GM12878 (cell line): ENCODE measurements around the gene PEX12. TPM values are rescaled to one million over a fixed set of nuclear protein-coding genes. Genes with fewer than 3 reads are reported as not detected.

Experiments
- ASH2L ChIP-seq: fragments of 300-600, 200-600 bp; sonication (generic); IDR thresholded peaks from 2 replicates; pipeline ENCODE4 v1.6.1; 2017; ENCODE audit warnings: low read depth, mild to moderate bottlenecking, borderline replicate concordance
- BCLAF1 ChIP-seq: fragments of 450-650 bp; IDR thresholded peaks from 2 replicates; pipeline ENCODE4 v1.6.1; 2017; ENCODE audit warnings: antibody characterized with exemption, mild to moderate bottlenecking, moderate library complexity
- CBFB ChIP-seq: IDR thresholded peaks from 2 replicates; pipeline ENCODE4 v1.6.1; 2016; ENCODE audit warnings: antibody characterized with exemption, low read depth
- ETV6 ChIP-seq, 2 experiments: fragments of 450-650 bp in 1 of 2; IDR thresholded peaks in 1 of 2; conservative IDR thresholded peaks in 1 of 2; 2 replicates each; pipeline ENCODE4 v1.6.1; 2014; ENCODE audit warnings: antibody characterized with exemption in 1 of 2, borderline replicate concordance in 1 of 2, low read depth in 1 of 2, mild to moderate bottlenecking in 1 of 2, moderate library complexity in 1 of 2
- EZH2 ChIP-seq: IDR thresholded peaks from 2 replicates; pipeline ENCODE4 v1.6.1; 2012; ENCODE audit warnings: low read depth, mild to moderate bottlenecking, control low read depth, inconsistent platforms, low read length, borderline replicate concordance; ENCODE audit not compliant: control insufficient read depth
- JUND ChIP-seq: IDR thresholded peaks from 2 replicates; pipeline ENCODE4 v1.6.1; 2012; ENCODE audit warnings: low read depth, mild to moderate bottlenecking, low read length, improper control_type of control experiment, moderate library complexity
- LARP7 ChIP-seq: fragments of 450-650 bp; IDR thresholded peaks from 2 replicates; pipeline ENCODE4 v1.6.1; 2017; ENCODE audit warnings: mild to moderate bottlenecking
- MEF2A ChIP-seq: IDR thresholded peaks from 2 replicates; pipeline ENCODE4 v1.6.1; 2011; ENCODE audit warnings: low read depth, mild to moderate bottlenecking, low read length, moderate library complexity; ENCODE audit not compliant: insufficient read depth
- MLLT1 ChIP-seq: fragments of 450-650 bp; IDR thresholded peaks from 2 replicates; pipeline ENCODE4 v1.6.1; 2016; ENCODE audit warnings: mild to moderate bottlenecking
- MTA2 ChIP-seq: fragments of 450-650 bp; IDR thresholded peaks from 2 replicates; pipeline ENCODE4 v1.6.1; 2016; ENCODE audit warnings: low read depth, mild to moderate bottlenecking, moderate library complexity
- MYC ChIP-seq: IDR thresholded peaks from 2 replicates; pipeline ENCODE4 v1.6.1; 2011; ENCODE audit warnings: mild to moderate bottlenecking, low read length, moderate library complexity, inconsistent platforms; ENCODE audit not compliant: insufficient read depth, insufficient replicate concordance, insufficient read length, severe bottlenecking
- NKRF ChIP-seq: fragments of 450-650 bp; conservative IDR thresholded peaks from 2 replicates; pipeline ENCODE4 v1.6.1; 2017; ENCODE audit warnings: mild to moderate bottlenecking, moderate library complexity
- PKNOX1 ChIP-seq: fragments of 450-650 bp; IDR thresholded peaks from 2 replicates; pipeline ENCODE4 v1.6.1; 2016; ENCODE audit warnings: mild to moderate bottlenecking
- POLR2A ChIP-seq: IDR thresholded peaks from 2 replicates; pipeline ENCODE4 v1.6.1; 2011; ENCODE audit warnings: low read depth, mild to moderate bottlenecking, low read length
- POLR2AphosphoS2 ChIP-seq: IDR thresholded peaks from 2 replicates; pipeline ENCODE4 v1.6.1; 2011; ENCODE audit warnings: low read depth, mild to moderate bottlenecking, low read length, improper control_type of control experiment, moderate library complexity
- POLR2AphosphoS5 ChIP-seq: IDR thresholded peaks from 2 replicates; pipeline ENCODE4 v1.6.1; 2011; ENCODE audit warnings: mild to moderate bottlenecking, low read length, inconsistent platforms
- SMARCA5 ChIP-seq: fragments of 450-650 bp; IDR thresholded peaks from 2 replicates; pipeline ENCODE4 v1.6.1; 2017; ENCODE audit warnings: mild to moderate bottlenecking
- SUZ12 ChIP-seq: fragments of 200-600 bp; sonication (generic); IDR thresholded peaks from one replicate; pipeline ENCODE4 v1.6.1; 2018; ENCODE audit warnings: antibody characterized with exemption, mild to moderate bottlenecking; ENCODE audit not compliant: unreplicated experiment
- TCF3 ChIP-seq: IDR thresholded peaks from 2 replicates; pipeline ENCODE4 v1.6.1; 2012; ENCODE audit warnings: low read depth, mild to moderate bottlenecking, low read length, borderline replicate concordance; ENCODE audit not compliant: insufficient read depth
- TCF7 ChIP-seq: IDR thresholded peaks from 2 replicates; pipeline ENCODE4 v1.6.1; 2014; ENCODE audit warnings: antibody characterized with exemption, borderline replicate concordance
- ZNF24 ChIP-seq: fragments of 450-650 bp; IDR thresholded peaks from 2 replicates; pipeline ENCODE4 v1.6.1; 2017; ENCODE audit warnings: antibody characterized with exemption, mild to moderate bottlenecking
- polyA plus RNA-seq, 11 experiments: library from polyadenylated mRNA; depleted of rRNA in 4 of 11; unstranded in 6 of 11; stranded (reverse) in 5 of 11; fragments of >200 nt; fragmentation: Nextera tagmentation in 4 of 11; fragmentation: Illumina TruSeq in 1 of 11; extraction: Ambion mirVana in 4 of 11; extraction: Trizol in 1 of 11; gene quantifications; 1 replicate in 1 of 11; 2 replicates in 10 of 11; pipeline versions ENCODE4 v1.2.1 to v1.2.3, GENCODE V29; 2011 to 2016; ENCODE audit warnings: inconsistent platforms in 2 of 11, missing spikeins in 2 of 11, low read depth in 1 of 11
- total RNA-seq, 4 experiments: library from RNA; depleted of rRNA in 3 of 4; stranded (reverse); fragments of >200 nt in 3 of 4; fragmentation: Illumina TruSeq in 1 of 4; extraction: Trizol in 1 of 4; gene quantifications; 2 replicates each; pipeline versions ENCODE4 v1.2.1 to v1.2.3, GENCODE V29; 2013 to 2021

PEX12 gene
- total and polyA plus RNA-seq, 10 of the 15 experiments (the other 5 are each of a cell fraction or from before 2014, with no cell fraction given) = 2.9 to 15.8 (median 4.6) TPM

GRCh38 chr17:35578197-35578928 lies at the start of gene PEX12 (continued):
- TF ChIP-seq BCLAF1 (no peak), POLR2AphosphoS2 (peak; percentile 91), ETV6 (conservative IDR thresholded peaks at IDR 0.05 in 1 of 2, IDR thresholded peaks at IDR 0.05 in 1 of 2; ENCODE audit: borderline replicate concordance in 1 of 2, low read depth in 1 of 2) (peak; percentile 96 to 100), CBFB (peak; percentile 75; the same call in 1 of the 2 replicates), MTA2 (peak; percentile 51), ASH2L (0 out of 2 replicates have a peak, but pooled peaks have one; percentile 38), MLLT1 (peak; percentile 67; the same call in 1 of the 2 replicates), ZNF24 (peak; percentile 27; the same call in 1 of the 2 replicates), LARP7 (peak; percentile 56; the same call in 1 of the 2 replicates), NKRF (peak; percentile 73), SUZ12 (no peak), SMARCA5 (peak; percentile 80), EZH2 (no peak), MYC (peak; percentile 54), POLR2A (peak; percentile 90), TCF7 (no peak), JUND (no peak), PKNOX1 (no peak), MEF2A (no peak), TCF3 (no peak), POLR2AphosphoS5 (peak; percentile 91)
